ENCODE measurements around the gene DENND1A. TPM values are rescaled to one million over a fixed set of nuclear protein-coding genes. Genes with fewer than 3 reads are reported as not detected.

DENND1A gene
- total and polyA plus RNA-seq, 8 donors: 4.4 to 109 (median 21.4) TPM

DNA sequence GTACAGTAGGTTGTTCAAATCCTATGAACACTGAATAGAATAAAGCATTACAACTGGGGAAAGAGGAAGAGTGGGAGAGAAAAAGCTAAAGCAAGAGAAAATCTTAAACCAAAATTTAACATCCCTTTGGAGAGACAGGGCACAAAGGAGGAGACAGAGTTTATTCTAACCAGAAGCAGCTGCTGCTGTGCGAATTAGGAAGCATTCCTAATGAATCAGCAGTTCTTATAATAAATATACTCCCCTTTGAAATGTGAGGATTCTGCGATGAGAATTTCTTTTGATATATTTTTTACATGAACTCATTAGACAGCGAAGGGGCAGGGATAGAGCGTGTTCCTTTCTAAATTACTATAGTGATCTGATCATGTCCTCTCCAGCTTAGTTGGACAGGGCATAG, 233.4 kb downstream of the DENND1A start:
- 61 to 79% (median 64%) methylated on average over 4 of the region's 4 CpGs for WGBS, 5 donors
- H3K27ac ChIP-seq: no peak overlapping the region
- no peak for DNase-seq
- H3K4me3 ChIP-seq: no peak overlapping the region
- H3K27me3 ChIP-seq: no peaks in the 10 kb centered on the region
- peaks cover 0 to 17% (median 8%) of the 10 kb centered on the region in 4 donors for H3K4me1 ChIP-seq
- peaks cover 0 to 4% (median 4%) of the 10 kb centered on the region in 4 donors for H3K9me3 ChIP-seq
- intact Hi-C loops (cut with DNase I; ENCODE audit: low total_unique reads): no loop called here
- no peaks in the 10 kb centered on the region for H3K36me3 ChIP-seq
- no peak for TF ChIP-seq POLR2AphosphoS5 (IDR thresholded peaks at IDR 0.05)
- no peak for TF ChIP-seq POLR2A (IDR thresholded peaks at IDR 0.05)
- TF ChIP-seq, protein P1, sequence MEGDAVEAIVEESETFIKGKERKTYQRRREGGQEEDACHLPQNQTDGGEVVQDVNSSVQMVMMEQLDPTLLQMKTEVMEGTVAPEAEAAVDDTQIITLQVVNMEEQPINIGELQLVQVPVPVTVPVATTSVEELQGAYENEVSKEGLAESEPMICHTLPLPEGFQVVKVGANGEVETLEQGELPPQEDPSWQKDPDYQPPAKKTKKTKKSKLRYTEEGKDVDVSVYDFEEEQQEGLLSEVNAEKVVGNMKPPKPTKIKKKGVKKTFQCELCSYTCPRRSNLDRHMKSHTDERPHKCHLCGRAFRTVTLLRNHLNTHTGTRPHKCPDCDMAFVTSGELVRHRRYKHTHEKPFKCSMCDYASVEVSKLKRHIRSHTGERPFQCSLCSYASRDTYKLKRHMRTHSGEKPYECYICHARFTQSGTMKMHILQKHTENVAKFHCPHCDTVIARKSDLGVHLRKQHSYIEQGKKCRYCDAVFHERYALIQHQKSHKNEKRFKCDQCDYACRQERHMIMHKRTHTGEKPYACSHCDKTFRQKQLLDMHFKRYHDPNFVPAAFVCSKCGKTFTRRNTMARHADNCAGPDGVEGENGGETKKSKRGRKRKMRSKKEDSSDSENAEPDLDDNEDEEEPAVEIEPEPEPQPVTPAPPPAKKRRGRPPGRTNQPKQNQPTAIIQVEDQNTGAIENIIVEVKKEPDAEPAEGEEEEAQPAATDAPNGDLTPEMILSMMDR (IDR thresholded peaks at IDR 0.05): no peak
- TF ChIP-seq EP300 (IDR thresholded peaks at IDR 0.05): no peak

DNA sequence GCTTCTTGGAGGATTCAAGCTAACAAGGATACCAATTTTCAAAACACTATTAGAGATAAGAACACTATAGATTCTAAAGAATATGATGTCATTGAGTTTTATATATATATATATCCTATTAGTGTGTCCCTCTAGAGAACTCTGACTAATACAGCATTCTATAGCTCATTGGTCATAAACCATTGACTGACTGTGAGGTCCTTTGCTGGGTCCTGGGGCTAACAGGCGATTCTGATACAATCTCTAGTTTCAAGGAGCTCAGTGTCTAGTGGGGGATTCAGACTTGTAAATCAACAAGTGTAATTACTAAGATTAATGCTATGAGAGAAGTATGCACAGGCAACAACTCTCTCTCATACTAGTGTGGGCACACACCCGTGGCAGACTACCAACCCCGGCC, 234.5 kb downstream of the DENND1A start:
- no peaks in the 10 kb centered on the region for H3K9me3 ChIP-seq
- intact Hi-C loops (cut with DNase I; ENCODE audit: low total_unique reads): no loop called here
- no peak overlapping the region for H3K27ac ChIP-seq
- DNase-seq: no peak
- no peaks in the 10 kb centered on the region for H3K36me3 ChIP-seq
- H3K27me3 ChIP-seq: no peaks in the 10 kb centered on the region
- WGBS, 5 donors: 96 to 99% (median 97%) methylated on average over 3 of the region's 3 CpGs
- no peak overlapping the region for H3K4me3 ChIP-seq
- TF ChIP-seq POLR2AphosphoS5 (IDR thresholded peaks at IDR 0.05) (no peak), EP300 (IDR thresholded peaks at IDR 0.05) (no peak)
- peaks cover 0 to 17% (median 8%) of the 10 kb centered on the region in 4 donors for H3K4me1 ChIP-seq

DNA sequence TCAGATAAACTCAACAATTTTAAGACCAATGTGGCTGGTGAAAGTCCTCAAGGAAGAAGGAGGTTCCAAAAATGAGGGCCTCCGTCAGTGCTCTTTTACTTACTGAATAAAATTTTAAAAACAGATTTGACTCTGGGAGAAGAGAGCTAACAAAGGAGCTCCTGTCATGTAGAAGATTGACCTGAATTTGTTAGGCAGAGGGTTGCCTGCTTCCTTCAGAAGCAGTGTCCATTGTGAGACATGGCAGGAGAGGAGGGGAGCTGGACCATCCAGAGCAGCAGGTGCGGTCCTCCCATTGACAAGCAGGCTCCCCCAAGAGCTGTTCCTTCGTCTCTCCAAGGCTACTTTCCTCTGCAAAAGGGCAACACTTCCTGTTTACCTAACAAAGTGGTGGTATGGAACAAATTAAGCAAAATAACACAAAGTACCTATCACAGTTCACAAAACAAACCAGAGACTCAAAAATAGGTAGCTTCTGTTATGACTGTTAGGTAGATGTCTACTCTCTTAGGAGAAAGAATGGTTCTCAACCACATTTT, 238.1 kb downstream of the DENND1A start:
- 92 to 95% (median 93%) methylated on average over 3 of the region's 3 CpGs for WGBS, 5 donors
- Histone ChIP-seq H3K4me3 (no peak overlapping the region), H3K27me3 (no peaks in the 10 kb centered on the region), H3K36me3 (no peaks in the 10 kb centered on the region), H3K9me3 (no peaks in the 10 kb centered on the region), H3K4me1 (peaks cover 2 to 23% (median 15%) of the 10 kb centered on the region in 4 donors), H3K27ac (no peak overlapping the region)
- intact Hi-C loops (cut with DNase I; ENCODE audit: low total_unique reads): no loop called here
- no peak for TF ChIP-seq POLR2AphosphoS5 (IDR thresholded peaks at IDR 0.05)
- TF ChIP-seq EP300 (IDR thresholded peaks at IDR 0.05): no peak
- TF ChIP-seq, protein P1 (IDR thresholded peaks at IDR 0.05): no peak
- no peak for TF ChIP-seq POLR2A (IDR thresholded peaks at IDR 0.05)
- DNase-seq: no peak

DNA sequence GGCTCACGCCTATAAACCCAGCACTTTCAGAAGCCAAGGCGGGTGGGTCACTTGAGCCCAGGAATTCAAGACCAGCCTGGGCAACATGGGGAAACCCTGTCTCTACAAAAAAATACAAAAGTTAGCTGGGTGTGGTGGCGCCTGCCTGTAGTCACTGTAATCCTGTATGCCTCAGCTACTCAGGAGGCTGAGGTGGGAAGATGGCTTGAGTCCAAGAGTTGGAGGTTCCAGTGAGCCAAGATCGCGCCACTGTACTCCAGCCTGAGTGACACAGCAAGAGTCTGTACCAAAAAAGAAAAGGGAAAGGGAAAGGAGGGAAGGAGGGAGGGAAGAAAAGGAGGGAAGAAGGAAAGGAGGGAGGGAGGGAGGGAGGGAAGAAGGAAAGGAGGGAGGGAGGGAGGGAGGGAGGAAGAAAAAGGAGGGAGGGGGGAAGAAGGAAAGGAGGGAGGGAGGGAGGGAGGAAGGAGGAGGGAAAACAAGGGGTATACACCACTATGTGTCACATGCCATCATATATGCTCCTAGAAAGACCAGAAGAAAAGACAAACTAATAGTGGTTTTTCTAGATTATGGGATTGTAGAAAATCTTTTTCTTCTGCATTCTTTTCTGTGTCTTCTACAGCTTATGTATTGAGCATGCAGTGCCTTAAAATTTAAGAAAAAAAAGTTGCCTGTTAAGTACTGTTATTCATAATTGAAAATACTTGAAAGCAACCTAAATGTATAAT, 240.1 kb downstream of the DENND1A start:
- WGBS, 5 donors: 81 to 88% (median 86%) methylated on average over 5 of the region's 5 CpGs
- DNase-seq: no peak
- intact Hi-C loops (cut with DNase I; ENCODE audit: low total_unique reads): no loop called here
- no peak overlapping the region for H3K4me3 ChIP-seq
- no peaks in the 10 kb centered on the region for H3K9me3 ChIP-seq
- H3K27ac ChIP-seq: no peak overlapping the region
- H3K4me1 ChIP-seq: peaks cover 8 to 25% (median 16%) of the 10 kb centered on the region in 4 donors
- TF ChIP-seq POLR2A (IDR thresholded peaks at IDR 0.05): no peak
- TF ChIP-seq, protein P1 (IDR thresholded peaks at IDR 0.05): no peak
- no peak for TF ChIP-seq EP300 (IDR thresholded peaks at IDR 0.05)
- TF ChIP-seq POLR2AphosphoS5 (IDR thresholded peaks at IDR 0.05): no peak
- no peaks in the 10 kb centered on the region for H3K27me3 ChIP-seq
- no peaks in the 10 kb centered on the region for H3K36me3 ChIP-seq
